IMR-90 (cell line): ENCODE measurements around the gene SENP2. TPM values are rescaled to one million over a fixed set of nuclear protein-coding genes. Genes with fewer than 3 reads are reported as not detected.

Experiments
- ATAC-seq: fragments of 200-7000 bp; cut with Tn5 transposase; 2 replicates; pipeline ENCODE4 v1.9.1; 2020; ENCODE audit warnings: low read depth, mild to moderate bottlenecking, moderate library complexity
- BruUV-seq: library from RNA; stranded (reverse); fragments of 400-500 nt; replicated peaks from 2 replicates; lab custom pipeline; 2021; lab: Mats Ljungman, UMichigan
- CTCF ChIA-PET: fragments of 300-600 bp; formaldehyde crosslinking; extraction: SDS; loops from one replicate; lab custom pipeline; 2021; ENCODE audit warnings: antibody characterized with exemption; lab: Yijun Ruan, JAX
- POLR2A ChIA-PET: fragments of 300-600 bp; sonication (Branson Sonifier 250); formaldehyde crosslinking; loops from one replicate; lab custom pipeline; 2022; ENCODE audit warnings: antibody characterized with exemption; ENCODE audit not compliant: unreplicated experiment; lab: Charles Lee
- DNase-seq: peaks from one replicate; pipeline ENCODE4 v3.0.0; 2013
- H2AFZ ChIP-seq: replicated peaks from 2 replicates; pipeline ENCODE3; 2013; ENCODE audit warnings: low read length, mild to moderate bottlenecking; ENCODE audit not compliant: poor library complexity
- H2AK5ac ChIP-seq: 2 replicates; pipeline ENCODE4 v1.6.1; 2013; ENCODE audit warnings: low read depth, low read length, inconsistent platforms
- H2AK9ac ChIP-seq: replicated peaks from 2 replicates; pipeline ENCODE3; 2013; ENCODE audit warnings: mild to moderate bottlenecking, low read depth, low read length, moderate library complexity; ENCODE audit not compliant: poor library complexity
- H2BK120ac ChIP-seq: 2 replicates; pipeline ENCODE4 v1.6.1; 2013; ENCODE audit warnings: low read depth, low read length, inconsistent platforms
- H2BK15ac ChIP-seq: 3 replicates; pipeline ENCODE4 v1.6.1; 2013; ENCODE audit warnings: low read depth, low read length, inconsistent platforms
- H2BK20ac ChIP-seq: 2 replicates; pipeline ENCODE4 v1.6.1; 2013; ENCODE audit warnings: low read depth, mild to moderate bottlenecking, inconsistent platforms, low read length, moderate library complexity
- H2BK5ac ChIP-seq: 2 replicates; pipeline ENCODE4 v1.6.1; 2013; ENCODE audit warnings: mild to moderate bottlenecking, low read depth, low read length, inconsistent platforms; ENCODE audit not compliant: poor library complexity, severe bottlenecking
- H3K14ac ChIP-seq: replicated peaks from 2 replicates; pipeline ENCODE4 v1.6.1; 2013; ENCODE audit warnings: low read depth, low read length, inconsistent platforms
- H3K18ac ChIP-seq: 2 replicates; pipeline ENCODE4 v1.6.1; 2013; ENCODE audit warnings: low read depth, low read length, control low read depth
- H3K23ac ChIP-seq: 2 replicates; pipeline ENCODE4 v1.6.1; 2013; ENCODE audit warnings: low read depth, low read length, inconsistent platforms
- H3K27ac ChIP-seq: 2 replicates; pipeline ENCODE4 v1.5.1; 2013; ENCODE audit warnings: mild to moderate bottlenecking, control low read depth, low read length; ENCODE audit not compliant: insufficient read depth
- H3K27me3 ChIP-seq: 2 replicates; pipeline ENCODE4 v1.6.1; 2013; ENCODE audit warnings: low read length; ENCODE audit not compliant: control insufficient read depth, insufficient read depth
- H3K36me3 ChIP-seq: 2 replicates; pipeline ENCODE4 v1.6.1; 2013; ENCODE audit warnings: low read length, mixed read lengths; ENCODE audit not compliant: control insufficient read depth, insufficient read depth
- H3K4ac ChIP-seq: 2 replicates; pipeline ENCODE4 v1.6.1; 2013; ENCODE audit warnings: low read depth, low read length, inconsistent platforms
- H3K4me1 ChIP-seq: 2 replicates; pipeline ENCODE4 v1.6.1; 2013; ENCODE audit warnings: low read length, mixed read lengths; ENCODE audit not compliant: control insufficient read depth, insufficient read depth
- H3K4me2 ChIP-seq: 2 replicates; pipeline ENCODE4 v1.6.1; 2013; ENCODE audit warnings: low read depth, mild to moderate bottlenecking, control low read depth, low read length, moderate library complexity
- H3K4me3 ChIP-seq: 2 replicates; pipeline ENCODE4 v1.5.1; 2013; ENCODE audit warnings: low read depth, mild to moderate bottlenecking, control low read depth, low read length, moderate library complexity; ENCODE audit not compliant: insufficient read depth
- H3K56ac ChIP-seq: 2 replicates; pipeline ENCODE4 v1.6.1; 2013; ENCODE audit warnings: low read length, inconsistent platforms; ENCODE audit not compliant: insufficient read depth; ENCODE audit errors: extremely low read depth
- H3K79me1 ChIP-seq, 2 experiments: 2 replicates each; pipeline ENCODE4 v1.6.1; 2013; ENCODE audit warnings: low read length in 2 of 2, inconsistent platforms in 1 of 2, low read depth in 1 of 2
- H3K9ac ChIP-seq: 2 replicates; pipeline ENCODE4 v1.6.1; 2013; ENCODE audit warnings: low read depth, low read length, control low read depth
- H3K9me1 ChIP-seq: 2 replicates; pipeline ENCODE4 v1.6.1; 2013; ENCODE audit warnings: low read length, inconsistent platforms; ENCODE audit not compliant: insufficient read depth
- H3K9me3 ChIP-seq: 2 replicates; pipeline ENCODE4 v1.6.1; 2013; ENCODE audit warnings: low read length; ENCODE audit not compliant: control insufficient read depth, insufficient read depth
- H4K20me1 ChIP-seq: 2 replicates; pipeline ENCODE4 v1.6.1; 2013; ENCODE audit warnings: low read length, inconsistent platforms; ENCODE audit not compliant: insufficient read depth
- H4K5ac ChIP-seq: 2 replicates; pipeline ENCODE4 v1.6.1; 2013; ENCODE audit warnings: mild to moderate bottlenecking, low read depth, low read length, control low read depth
- H4K8ac ChIP-seq, 2 experiments: 2 replicates each; pipeline ENCODE4 v1.6.1; 2013; ENCODE audit warnings: low read depth in 2 of 2, low read length in 2 of 2, control low read depth in 1 of 2, inconsistent platforms in 1 of 2
- H4K91ac ChIP-seq: 2 replicates; pipeline ENCODE4 v1.6.1; 2013; ENCODE audit warnings: low read depth, low read length, inconsistent platforms; ENCODE audit not compliant: insufficient read depth
- BHLHE40 ChIP-seq: fragments of 150-350 bp; IDR thresholded peaks from 2 replicates; pipeline ENCODE4 v1.6.1; 2016; ENCODE audit warnings: mild to moderate bottlenecking, low read depth, low read length
- CEBPB ChIP-seq: IDR thresholded peaks from 2 replicates; pipeline ENCODE4 v1.6.1; 2012; ENCODE audit warnings: low read depth, low read length, improper control_type of control experiment
- CHD1 ChIP-seq: IDR thresholded peaks from 2 replicates; pipeline ENCODE4 v1.6.1; 2012; ENCODE audit warnings: low read depth, low read length, improper control_type of control experiment
- CTCF ChIP-seq: conservative IDR thresholded peaks from 2 replicates; pipeline ENCODE4 v1.5.1; 2012; ENCODE audit warnings: mild to moderate bottlenecking, low read depth, low read length, improper control_type of control experiment
- ELK1 ChIP-seq: fragments of 150-350 bp; IDR thresholded peaks from 2 replicates; pipeline ENCODE4 v1.6.1; 2016; ENCODE audit warnings: low read depth, mild to moderate bottlenecking, low read length, moderate library complexity, borderline replicate concordance
- FOS ChIP-seq: fragments of 150-350 bp; IDR thresholded peaks from 2 replicates; pipeline ENCODE4 v1.6.1; 2016; ENCODE audit warnings: low read depth, low read length
- MAFK ChIP-seq: IDR thresholded peaks from 2 replicates; pipeline ENCODE4 v1.6.1; 2012; ENCODE audit warnings: low read depth, low read length, improper control_type of control experiment
- MAZ ChIP-seq: IDR thresholded peaks from 2 replicates; pipeline ENCODE4 v1.6.1; 2012; ENCODE audit warnings: low read depth, mild to moderate bottlenecking, low read length, improper control_type of control experiment, moderate library complexity, borderline replicate concordance
- MXI1 ChIP-seq: IDR thresholded peaks from 2 replicates; pipeline ENCODE4 v1.6.1; 2012; ENCODE audit warnings: low read depth, mild to moderate bottlenecking, low read length, moderate library complexity, borderline replicate concordance
- NFE2L2 ChIP-seq: fragments of 150-350 bp; IDR thresholded peaks from 2 replicates; pipeline ENCODE4 v1.6.1; 2016; ENCODE audit warnings: low read depth, mild to moderate bottlenecking, low read length
- POLR2A ChIP-seq: IDR thresholded peaks from 2 replicates; pipeline ENCODE4 v1.6.1; 2012; ENCODE audit warnings: mild to moderate bottlenecking, low read depth, low read length
- RAD21 ChIP-seq: IDR thresholded peaks from 2 replicates; pipeline ENCODE4 v1.6.1; 2012; ENCODE audit warnings: low read length, improper control_type of control experiment
- RCOR1 ChIP-seq: IDR thresholded peaks from 2 replicates; pipeline ENCODE4 v1.6.1; 2012; ENCODE audit warnings: mild to moderate bottlenecking, low read length, improper control_type of control experiment; ENCODE audit not compliant: insufficient replicate concordance
- RFX5 ChIP-seq: IDR thresholded peaks from 2 replicates; pipeline ENCODE4 v1.8.0; 2012; ENCODE audit warnings: low read depth, mild to moderate bottlenecking, low read length, moderate library complexity
- SMC3 ChIP-seq: fragments of 150-350 bp; IDR thresholded peaks from 2 replicates; pipeline ENCODE4 v1.6.1; 2016; ENCODE audit warnings: low read depth, mild to moderate bottlenecking, antibody characterized with exemption, low read length, moderate library complexity
- USF2 ChIP-seq: fragments of 150-350 bp; IDR thresholded peaks from 2 replicates; pipeline ENCODE4 v1.6.1; 2017; ENCODE audit warnings: mild to moderate bottlenecking, antibody characterized with exemption, low read length, low read depth
- WGBS, 2 experiments: methylation state at CpG; one replicate each; pipeline versions ENCODE4 v1.1.5 to v1.1.7; 2013; ENCODE audit warnings: missing lambda C conversion rate in 2 of 2; ENCODE audit not compliant: insufficient read length in 1 of 2; ENCODE audit errors: extremely low coverage in 2 of 2; 5-methylcytosine and 5-hydroxymethylcytosine counted together
- dilution Hi-C: fragments of 300-500 bp; cut with HindIII; formaldehyde crosslinking; loops from one replicate; pipeline ENCODE4 v1.14.3; 2018; ENCODE audit warnings: low sequenced_read_pairs; ENCODE audit not compliant: unreplicated experiment
- in situ Hi-C: fragments of 300-500 bp; cut with MboI; formaldehyde crosslinking; loops from 3 replicates; pipeline ENCODE4 v1.14.3; 2019; ENCODE audit warnings: low sequenced_read_pairs, inconsistent platforms, mixed read lengths
- intact Hi-C: fragments of 100-400 bp; cut with micrococcal nuclease; formaldehyde crosslinking; loops from 2 replicates; pipeline ENCODE4 v1.10.0; 2022
- polyA plus RNA-seq, 3 experiments: library from polyadenylated mRNA; depleted of rRNA; stranded (reverse); fragments of >200 nt; gene quantifications; 2 replicates each; pipeline ENCODE4 v1.2.3, GENCODE V29; 2012; ENCODE audit warnings: low replicate concordance in 1 of 3
- total RNA-seq: library from RNA; depleted of rRNA; stranded (reverse); fragments of >200 nt; gene quantifications from 2 replicates; pipeline ENCODE4 v1.2.3, GENCODE V29; 2012

SENP2 gene
- total and polyA plus RNA-seq, 2 of the 4 experiments (the other 2 are of a cell fraction): 9.4 to 15.2 TPM

- Histone ChIP-seq H4K8ac (no peak overlapping the region), H2BK120ac (no peak overlapping the region), H3K27me3 (no peaks in the 10 kb centered on the region), H3K79me1 (peaks cover 8 to 38% of the 10 kb centered on the region in 2 experiments), H4K91ac (no peak overlapping the region), H3K36me3 (peaks cover 23% of the 10 kb centered on the region), H2AK5ac (no peak overlapping the region), H2BK5ac (no peak overlapping the region), H3K56ac (no peak overlapping the region), H3K4ac (no peak overlapping the region), H3K27ac (no peak overlapping the region), H3K23ac (no peak overlapping the region), H3K9me1 (peaks cover 3% of the 10 kb centered on the region; the same call in 1 of the 2 replicates), H4K20me1 (peaks cover 19% of the 10 kb centered on the region), H3K14ac (no peak overlapping the region), H2BK15ac (no peak overlapping the region), H2BK20ac (no peak overlapping the region), H3K4me1 (peaks cover 9% of the 10 kb centered on the region), H3K4me3 (no peak overlapping the region), H2AK9ac (no peak overlapping the region), H3K18ac (no peak overlapping the region), H3K9ac (no peak overlapping the region), H4K5ac (no peak overlapping the region), H2AFZ (no peak overlapping the region), H3K9me3 (no peaks in the 10 kb centered on the region), H3K4me2 (no peak overlapping the region)
- ATAC-seq (no peak), DNase-seq (no peak)
- ChIA-PET POLR2A (no interaction called here), CTCF (interaction anchor here (0.6 kb wide), 1 partner anchor 187 kb away, joined by 4 read pairs; no protein-coding TSS in a partner anchor)
- WGBS, 2 experiments: 100% methylated on average over 1 of the region's 5 CpGs; no CpG with 5 or more reads in 1 of the 2 experiments
- in situ Hi-C loops (loop anchor here (25.0 kb wide), 2 partner anchors 248 to 598 kb away; no protein-coding TSS in a partner anchor), dilution Hi-C loops (no loop called here), intact Hi-C loops (loop anchor here (5.0 to 10.0 kb wide), 4 partner anchors 68 to 391 kb away; no protein-coding TSS in a partner anchor)
- no peak for TF ChIP-seq ELK1
- no peak for TF ChIP-seq MAFK
- TF ChIP-seq MXI1: no peak
- TF ChIP-seq CHD1: no peak
- TF ChIP-seq CEBPB: no peak
- TF ChIP-seq USF2: no peak
- TF ChIP-seq SMC3: no peak
- TF ChIP-seq NFE2L2: no peak
- TF ChIP-seq RCOR1: no peak
- no peak for TF ChIP-seq RFX5
- TF ChIP-seq FOS: no peak
- no peak for TF ChIP-seq BHLHE40
- TF ChIP-seq RAD21: no peak
- no peak for TF ChIP-seq POLR2A
- no peak for TF ChIP-seq CTCF
- no peak for TF ChIP-seq MAZ
- no TSS peak for BruUV-seq
These were observed 77.8 kb downstream of the SENP2 start for GRCh38 chr3:185663929-185664328.
